HG03139 (cell line): ENCODE data around the gene ASNSD1.
"Not testable (repeated sequence)": the region's sequence is repeated elsewhere in the genome, so short reads cannot be mapped to it uniquely, and the experiment has no call there.

ENCODE experiments used
- ATAC-seq: cut with Tn5 transposase; IDR thresholded peaks from one replicate; pipeline ENCODE4 v1.9.1; 2021; ENCODE audit not compliant: unreplicated experiment

The ASNSD1 gene

GRCh38 chr2:189685540-189686229 is 24.4 kb downstream of the ASNSD1 start:
- peak; percentile 51 for ATAC-seq

GRCh38 chr2:189687796-189688195 is 26.5 kb downstream of the ASNSD1 start:
- ATAC-seq, result not testable (repeated sequence)

GRCh38 chr2:189696223-189696622 is 35.0 kb downstream of the ASNSD1 start:
- no peak for ATAC-seq

- ATAC-seq, result peak; percentile 55
These were observed 37.0 kb downstream of the ASNSD1 start for GRCh38 chr2:189698020-189698887.

DNA sequence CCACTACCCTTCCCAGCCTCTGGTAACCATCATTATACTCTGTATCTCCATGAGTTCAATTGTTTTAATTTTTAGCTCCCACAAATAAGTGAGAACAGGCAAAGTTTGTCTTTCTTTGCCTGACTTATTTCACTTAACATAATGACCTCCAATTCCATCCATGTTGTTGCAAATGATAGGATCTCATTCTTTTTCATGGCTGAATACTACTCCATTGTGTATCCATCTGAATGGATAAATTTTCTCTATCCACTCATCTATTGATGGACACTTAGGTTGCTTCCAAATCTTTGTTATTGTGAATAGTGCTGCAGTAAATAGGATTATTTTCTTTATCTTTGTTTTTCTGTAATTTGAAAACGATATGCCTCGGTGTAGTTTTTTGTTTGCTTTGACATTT is 39.4 kb downstream of the ASNSD1 start:
- ATAC-seq, result no peak

GRCh38 chr2:189702071-189702470 is 40.8 kb downstream of the ASNSD1 start:
- ATAC-seq, result no peak

DNA sequence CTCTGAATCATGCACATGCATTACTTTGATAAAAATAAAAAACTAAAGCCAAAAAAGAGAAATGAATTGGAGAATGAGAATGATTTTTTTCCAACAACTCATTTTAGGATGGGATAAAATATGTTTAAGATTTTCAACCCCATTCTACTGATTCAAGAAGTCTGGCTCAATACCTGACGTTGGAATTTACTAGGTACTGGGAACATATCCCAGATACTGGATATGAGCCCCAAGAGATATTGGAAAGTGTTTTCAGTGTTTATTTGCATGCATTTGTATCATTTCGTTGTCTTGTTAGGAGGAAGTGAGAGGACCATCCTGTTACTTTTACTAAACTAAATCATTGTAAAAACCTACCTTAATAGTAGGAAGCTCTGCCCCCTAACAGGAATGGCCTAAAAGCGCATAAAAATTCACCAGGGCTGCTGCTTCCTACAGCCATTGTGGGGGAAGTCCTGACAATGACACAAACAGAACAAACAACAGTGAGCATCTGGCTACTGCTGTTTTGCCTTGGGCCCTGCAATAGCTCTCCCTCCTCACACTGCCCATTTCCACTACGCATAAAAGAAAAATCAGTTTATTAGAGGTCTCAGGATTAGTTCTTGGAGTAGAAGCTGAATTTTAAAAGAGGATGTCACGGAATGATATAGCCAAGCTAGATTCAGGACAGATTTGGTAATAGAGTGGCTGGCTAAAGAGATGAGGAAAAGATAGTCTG is 48.4 kb downstream of the ASNSD1 start:
- no peak for ATAC-seq

GRCh38 chr2:189717593-189717992 is 56.3 kb downstream of the ASNSD1 start:
- not testable (repeated sequence) for ATAC-seq

DNA sequence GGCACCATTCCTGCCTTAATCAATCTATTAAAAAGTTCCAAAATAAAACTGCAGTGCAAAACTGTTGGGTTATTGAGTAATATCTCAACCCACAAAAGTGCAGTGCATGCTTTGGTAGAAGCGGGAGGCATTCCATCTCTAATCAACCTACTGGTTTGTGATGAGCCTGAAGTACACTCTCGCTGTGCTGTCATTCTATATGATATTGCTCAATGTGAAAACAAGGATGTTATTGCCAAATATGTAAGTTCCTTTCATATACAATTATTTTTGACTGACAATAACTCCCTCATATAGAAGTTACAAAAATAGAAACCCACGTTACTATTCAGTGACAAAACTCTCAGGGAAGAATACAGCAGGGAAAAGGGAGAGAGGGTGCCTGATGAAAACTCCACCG is 58.3 kb downstream of the ASNSD1 start:
- ATAC-seq, result no peak
